LNCaP clone FGC (cell line): ENCODE data around the gene RAB35.

Experiments
- DNase-seq: peaks from one replicate; pipeline ENCODE4 v3.0.0-alpha.2; 2011; ENCODE audit warnings: low read depth
- H3K4me3 ChIP-seq: 2 replicates; pipeline ENCODE4 v1.5.1; 2011; ENCODE audit warnings: mild to moderate bottlenecking, low read depth, low read length, control low read depth
- CTCF ChIP-seq: IDR thresholded peaks from 2 replicates; pipeline ENCODE4 v1.5.1; 2012; ENCODE audit warnings: mild to moderate bottlenecking; ENCODE audit not compliant: control insufficient read depth, insufficient read depth; ENCODE audit errors: extremely low read depth

The RAB35 gene

DNA sequence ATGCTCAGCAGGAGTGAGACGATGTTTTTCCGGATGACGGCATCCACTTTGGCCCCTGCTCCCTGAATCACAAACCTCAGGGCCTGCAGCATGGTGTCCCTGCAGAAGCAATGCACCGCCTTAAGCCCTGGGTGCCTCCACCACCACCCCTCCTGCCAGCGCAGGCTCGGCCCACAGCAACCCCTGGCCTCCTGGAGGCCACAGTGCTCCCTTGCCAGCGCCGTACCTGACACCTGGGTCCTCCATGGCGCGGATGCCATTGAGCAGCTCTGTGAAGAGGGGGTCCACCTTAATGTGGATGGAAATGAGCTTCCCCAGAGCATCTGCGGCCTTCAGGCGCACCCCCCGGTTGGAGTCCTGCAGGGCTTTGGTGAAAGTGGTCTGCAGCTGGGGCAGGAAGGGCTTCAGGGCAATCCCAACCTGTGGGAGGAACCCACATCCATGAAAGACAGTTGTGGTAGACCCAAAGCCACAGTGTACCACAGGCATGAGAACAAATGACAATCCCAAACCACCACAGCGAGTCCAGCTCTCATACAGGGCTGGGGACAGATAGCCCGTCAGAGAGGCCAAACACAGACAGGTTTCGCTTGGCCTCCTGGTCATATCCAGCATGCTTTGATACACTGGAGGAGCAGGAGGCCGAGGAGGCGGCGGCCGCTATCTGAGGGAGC lies 17.9 kb upstream of the RAB35 start:
- H3K4me3 ChIP-seq = no peak overlapping the region
- DNase-seq = no peak
- TF ChIP-seq CTCF = no peak

GRCh38 chr12:120132863-120133385 lies 16.4 kb upstream of the RAB35 start:
- DNase-seq = no peak
- H3K4me3 ChIP-seq = no peak overlapping the region
- TF ChIP-seq CTCF = no peak

- no peak overlapping the region for H3K4me3 ChIP-seq
- TF ChIP-seq CTCF = no peak
- DNase-seq = no peak
Observed at GRCh38 chr12:120132054-120132836, 15.7 kb upstream of the RAB35 start.

- no peak for TF ChIP-seq CTCF
- no peak overlapping the region for H3K4me3 ChIP-seq
- DNase-seq = no peak
Observed at GRCh38 chr12:120131116-120131515, 14.6 kb upstream of the RAB35 start.

DNA sequence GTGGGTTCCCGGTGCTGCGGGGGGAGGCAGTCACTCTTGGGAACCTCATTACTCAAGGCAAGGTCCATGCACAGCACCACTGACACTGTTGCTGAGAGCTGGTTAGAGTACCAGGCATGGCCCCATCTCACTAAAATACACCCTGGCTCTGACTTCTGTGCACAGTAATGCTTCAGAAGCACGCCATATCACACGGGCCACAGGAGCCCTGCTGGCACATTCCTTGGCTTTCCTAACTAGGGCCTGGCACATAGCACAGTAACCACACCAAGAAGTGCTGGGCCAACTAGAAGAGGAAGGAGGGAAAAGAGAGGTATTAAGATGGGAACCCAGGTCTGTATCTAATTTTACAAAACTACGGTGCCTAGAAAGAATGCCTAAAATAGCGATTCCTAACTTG lies 13.5 kb upstream of the RAB35 start:
- no peak for DNase-seq
- no peak for TF ChIP-seq CTCF
- no peak overlapping the region for H3K4me3 ChIP-seq

- DNase-seq = no peak
- no peak overlapping the region for H3K4me3 ChIP-seq
- TF ChIP-seq CTCF = no peak
Observed at GRCh38 chr12:120126635-120127005, 10.1 kb upstream of the RAB35 start.
